Smooth muscle cell (in vitro differentiated cells): Measurements from ENCODE around the gene BORCS8. TPM values are rescaled to one million over a fixed set of nuclear protein-coding genes. Genes with fewer than 3 reads are reported as not detected.

Experiments used
- DNase-seq: peaks from one replicate; lab custom pipeline; 2025; ENCODE audit not compliant: unreplicated experiment; lab: John Stamatoyannopoulos, UW
- H2AFZ ChIP-seq: fragments of 200-600 bp; sonication (generic); 2 replicates; pipeline ENCODE4 v1.6.0; 2016; ENCODE audit warnings: antibody characterized with exemption, low read depth, mild to moderate bottlenecking
- H3F3A ChIP-seq: fragments of 200-600 bp; sonication (generic); 2 replicates; pipeline ENCODE4 v1.6.0; 2017; ENCODE audit warnings: antibody characterized with exemption, low read depth
- H3K27ac ChIP-seq: fragments of 200-600 bp; sonication (generic); 2 replicates; pipeline ENCODE4 v1.5.1; 2016; ENCODE audit warnings: low read depth, mild to moderate bottlenecking
- H3K27me3 ChIP-seq: fragments of 200-600 bp; sonication (generic); 2 replicates; pipeline ENCODE4 v1.6.1; 2016; ENCODE audit warnings: low read depth, mild to moderate bottlenecking
- H3K36me3 ChIP-seq: fragments of 200-600 bp; sonication (generic); 2 replicates; pipeline ENCODE4 v1.5.1; 2016; ENCODE audit warnings: low read depth
- H3K4me1 ChIP-seq: fragments of 200-600 bp; sonication (generic); 2 replicates; pipeline ENCODE4 v1.5.1; 2016; ENCODE audit warnings: low read depth
- H3K4me2 ChIP-seq: fragments of 200-600 bp; sonication (generic); 2 replicates; pipeline ENCODE4 v1.6.0; 2016; ENCODE audit warnings: mild to moderate bottlenecking
- H3K4me3 ChIP-seq: fragments of 200-600 bp; sonication (generic); 2 replicates; pipeline ENCODE4 v1.5.1; 2016; ENCODE audit warnings: mild to moderate bottlenecking
- H3K79me2 ChIP-seq: fragments of 200-600 bp; sonication (generic); 2 replicates; pipeline ENCODE4 v1.6.0; 2016; ENCODE audit warnings: low read depth, mild to moderate bottlenecking
- H3K9ac ChIP-seq: fragments of 200-600 bp; sonication (generic); 2 replicates; pipeline ENCODE4 v1.6.0; 2016; ENCODE audit warnings: low read depth
- H3K9me3 ChIP-seq: fragments of 200-600 bp; sonication (generic); replicated peaks from 2 replicates; pipeline ENCODE4 v1.5.1; 2016; ENCODE audit warnings: low read depth
- H4K20me1 ChIP-seq: fragments of 200-600 bp; sonication (generic); 2 replicates; pipeline ENCODE4 v1.6.0; 2016; ENCODE audit warnings: low read depth
- CTCF ChIP-seq: fragments of 200-600 bp; sonication (generic); IDR thresholded peaks from 2 replicates; pipeline ENCODE4 v1.5.1; 2017; ENCODE audit warnings: borderline replicate concordance, mild to moderate bottlenecking, antibody characterized with exemption; ENCODE audit not compliant: insufficient read depth, poor library complexity, severe bottlenecking
- WGBS: methylation state at CpG from one replicate; pipeline ENCODE4 v1.1.7; 2016; ENCODE audit warnings: low lambda C conversion rate; 5-methylcytosine and 5-hydroxymethylcytosine counted together
- polyA plus RNA-seq: library from polyadenylated mRNA; unstranded; fragments of >200 nt; fragmentation: Nextera tagmentation; extraction: Ambion mirVana; gene quantifications from 2 replicates; pipeline ENCODE4 v1.2.1, GENCODE V29; 2016
- total RNA-seq: library from RNA; depleted of rRNA; stranded (reverse); fragments of >200 nt; gene quantifications from 2 replicates; pipeline ENCODE4 v1.2.3, GENCODE V29; 2014

The BORCS8 gene
- total and polyA plus RNA-seq, 2 experiments from 2014 or later, result 10.0 to 15.7 TPM

- H3K9me3 ChIP-seq, result no peaks in the 10 kb centered on the region
- no peaks in the 10 kb centered on the region for H3F3A ChIP-seq
- no peaks in the 10 kb centered on the region for H3K36me3 ChIP-seq
- no peak overlapping the region for H3K27ac ChIP-seq
- H3K4me3 ChIP-seq, result no peak overlapping the region
- H4K20me1 ChIP-seq, result no peaks in the 10 kb centered on the region
- H3K9ac ChIP-seq, result no peak overlapping the region
- H3K4me2 ChIP-seq, result no peak overlapping the region
- WGBS, result 68% methylated on average over 9 of the region's 9 CpGs
- no peak overlapping the region for H2AFZ ChIP-seq
- DNase-seq, result no peak
- H3K27me3 ChIP-seq, result no peaks in the 10 kb centered on the region
- peak; percentile 56 for TF ChIP-seq CTCF
- peaks cover 14% of the 10 kb centered on the region for H3K79me2 ChIP-seq
- peaks cover 5% of the 10 kb centered on the region for H3K4me1 ChIP-seq
Measured at GRCh38 chr19:19185853-19186740, 5.9 kb downstream of the BORCS8 start.

- no peak overlapping the region for H2AFZ ChIP-seq
- no peak overlapping the region for H3K4me2 ChIP-seq
- 98% methylated on average over 9 of the region's 9 CpGs for WGBS
- H3K36me3 ChIP-seq, result no peaks in the 10 kb centered on the region
- H3K9me3 ChIP-seq, result no peaks in the 10 kb centered on the region
- no peaks in the 10 kb centered on the region for H3F3A ChIP-seq
- H4K20me1 ChIP-seq, result no peaks in the 10 kb centered on the region
- H3K79me2 ChIP-seq, result no peaks in the 10 kb centered on the region
- H3K27me3 ChIP-seq, result no peaks in the 10 kb centered on the region
- no peak for DNase-seq
- no peaks in the 10 kb centered on the region for H3K4me1 ChIP-seq
- TF ChIP-seq CTCF, result no peak
- H3K9ac ChIP-seq, result no peak overlapping the region
- H3K4me3 ChIP-seq, result no peak overlapping the region
- no peak overlapping the region for H3K27ac ChIP-seq
Measured at GRCh38 chr19:19181488-19181998, 10.4 kb downstream of the BORCS8 start.

GRCh38 chr19:19179548-19180441, 12.2 kb downstream of the BORCS8 start:
- no peak overlapping the region for H3K4me2 ChIP-seq
- H3K27me3 ChIP-seq, result no peaks in the 10 kb centered on the region
- no peak for DNase-seq
- H2AFZ ChIP-seq, result no peak overlapping the region
- H4K20me1 ChIP-seq, result no peaks in the 10 kb centered on the region
- no peaks in the 10 kb centered on the region for H3F3A ChIP-seq
- H3K9me3 ChIP-seq, result no peaks in the 10 kb centered on the region
- no peak for TF ChIP-seq CTCF
- H3K9ac ChIP-seq, result no peak overlapping the region
- H3K4me3 ChIP-seq, result no peak overlapping the region
- WGBS, result 94% methylated on average over 17 of the region's 17 CpGs
- no peaks in the 10 kb centered on the region for H3K36me3 ChIP-seq
- no peak overlapping the region for H3K27ac ChIP-seq
- no peaks in the 10 kb centered on the region for H3K79me2 ChIP-seq
- H3K4me1 ChIP-seq, result no peaks in the 10 kb centered on the region
